ENCODE results near the gene NFKBIA.
"Not testable (repeated sequence)": the region's sequence is repeated elsewhere in the genome, so short reads cannot be mapped to it uniquely, and the experiment has no call there.

NFKBIA gene, protein sequence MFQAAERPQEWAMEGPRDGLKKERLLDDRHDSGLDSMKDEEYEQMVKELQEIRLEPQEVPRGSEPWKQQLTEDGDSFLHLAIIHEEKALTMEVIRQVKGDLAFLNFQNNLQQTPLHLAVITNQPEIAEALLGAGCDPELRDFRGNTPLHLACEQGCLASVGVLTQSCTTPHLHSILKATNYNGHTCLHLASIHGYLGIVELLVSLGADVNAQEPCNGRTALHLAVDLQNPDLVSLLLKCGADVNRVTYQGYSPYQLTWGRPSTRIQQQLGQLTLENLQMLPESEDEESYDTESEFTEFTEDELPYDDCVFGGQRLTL

DNA sequence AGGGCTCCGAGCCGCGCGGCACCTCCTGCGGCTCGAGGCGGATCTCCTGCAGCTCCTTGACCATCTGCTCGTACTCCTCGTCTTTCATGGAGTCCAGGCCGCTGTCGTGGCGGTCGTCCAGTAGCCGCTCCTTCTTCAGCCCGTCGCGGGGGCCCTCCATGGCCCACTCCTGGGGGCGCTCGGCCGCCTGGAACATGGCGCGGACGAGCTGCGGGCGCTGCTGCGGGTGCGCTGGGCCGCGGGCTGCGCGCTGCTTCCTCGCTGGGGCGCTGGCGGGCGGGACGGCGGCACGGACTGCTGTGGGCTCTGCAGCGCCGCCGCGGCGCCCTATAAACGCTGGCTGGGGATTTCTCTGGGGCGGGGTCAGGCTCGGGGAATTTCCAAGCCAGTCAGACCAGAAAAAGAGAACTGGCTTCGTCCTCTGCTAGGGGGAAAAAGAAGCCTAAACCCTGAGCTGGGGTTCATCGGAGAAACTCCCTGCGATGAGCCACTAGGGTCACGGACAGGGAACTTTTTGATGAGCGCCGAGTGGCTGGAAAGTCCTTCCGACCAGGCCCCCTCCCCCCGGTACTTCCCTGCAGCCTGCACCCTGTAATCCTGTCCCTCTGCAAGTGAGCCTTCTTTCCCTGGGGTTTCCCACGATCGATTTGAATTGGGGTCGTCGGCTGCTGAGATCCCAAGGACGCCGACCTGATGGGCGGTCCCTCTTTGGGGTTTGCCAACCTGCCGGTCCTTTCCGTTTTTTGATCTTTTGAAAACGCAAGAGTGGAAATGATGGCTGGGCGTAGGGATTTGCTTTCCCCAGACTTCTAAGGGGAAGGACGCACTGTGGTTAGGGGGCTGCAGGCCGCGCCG lies at the start of gene NFKBIA:
TSS of gene NFKBIA (minus strand) at position 301 of the 855 bp plus-strand sequence. CDS start at position 196, 105 bp downstream.
- H3K4me3 ChIP-seq (ENCODE audit: low read depth, low read length), result peak within 1 kb of the TSS; percentile 90
- peak; percentile 93 for DNase-seq (ENCODE audit: low read depth)
- peak; percentile 29 for TF ChIP-seq CTCF (conservative IDR thresholded peaks at IDR 0.05; ENCODE audit: low read depth, low read length)

GRCh38 chr14:35446450-35446849 lies 41.9 kb upstream of the NFKBIA start:
- no peak for DNase-seq (ENCODE audit: low read depth)
- no peak overlapping the region for H3K4me3 ChIP-seq (ENCODE audit: low read depth, low read length)
- TF ChIP-seq CTCF (conservative IDR thresholded peaks at IDR 0.05; ENCODE audit: low read depth, low read length), result no peak

- DNase-seq (ENCODE audit: low read depth), result no peak
- no peak for TF ChIP-seq CTCF (conservative IDR thresholded peaks at IDR 0.05; ENCODE audit: low read depth, low read length)
- H3K4me3 ChIP-seq (ENCODE audit: low read depth, low read length), result no peak overlapping the region
Observed at GRCh38 chr14:35444104-35444503, 39.6 kb upstream of the NFKBIA start.

- TF ChIP-seq CTCF (conservative IDR thresholded peaks at IDR 0.05; ENCODE audit: low read depth, low read length), result no peak
- H3K4me3 ChIP-seq (ENCODE audit: low read depth, low read length), result no peak overlapping the region
- no peak for DNase-seq (ENCODE audit: low read depth)
Observed at GRCh38 chr14:35441160-35441559, 36.6 kb upstream of the NFKBIA start.

DNA sequence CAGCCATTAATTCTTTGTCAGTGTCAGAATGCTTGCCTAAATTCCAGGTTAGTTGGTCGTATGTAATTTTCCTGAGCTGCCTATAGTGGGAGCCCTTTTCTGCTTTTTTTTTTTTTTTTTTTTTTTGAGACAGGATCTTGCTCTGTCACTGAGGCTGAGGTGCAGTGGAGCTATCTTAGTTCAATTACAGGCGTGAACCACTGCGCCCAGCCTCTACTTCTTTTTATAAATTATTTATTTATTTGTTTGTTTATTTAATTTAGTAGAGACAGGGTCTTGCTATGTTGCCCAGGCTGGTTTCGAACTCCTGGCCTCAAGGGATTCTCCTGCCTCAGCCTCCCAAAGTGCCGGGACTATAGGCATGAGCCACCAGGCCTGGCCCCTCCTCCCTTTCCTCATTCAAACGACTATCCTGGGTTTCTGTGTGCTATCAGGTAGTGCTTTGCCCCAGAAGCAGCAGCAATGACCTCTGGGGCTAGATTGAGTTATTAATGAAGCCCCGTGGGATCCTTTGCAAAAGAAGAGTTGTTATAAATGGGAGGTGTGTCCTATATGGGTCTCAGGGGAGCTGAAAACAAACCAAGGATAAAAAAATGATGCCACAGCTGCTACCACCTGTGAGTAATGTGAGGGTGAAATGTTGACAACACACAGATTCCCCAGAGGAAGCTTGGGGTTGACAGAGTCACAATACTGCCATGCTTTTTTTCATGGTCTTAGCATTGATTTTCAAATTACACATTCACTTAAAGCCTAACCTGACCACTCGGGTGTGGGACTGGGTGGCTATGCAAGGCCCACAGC lies 34.6 kb upstream of the NFKBIA start:
- TF ChIP-seq CTCF (conservative IDR thresholded peaks at IDR 0.05; ENCODE audit: low read depth, low read length), result peak; percentile 65
- H3K4me3 ChIP-seq (ENCODE audit: low read depth, low read length), result no peak overlapping the region

GRCh38 chr14:35438492-35438891 lies 33.9 kb upstream of the NFKBIA start:
- DNase-seq (ENCODE audit: low read depth); H3K4me3 ChIP-seq (ENCODE audit: low read depth, low read length): not testable (repeated sequence)

More for the DNA sequence above, 34.6 kb upstream of the NFKBIA start:
- peak; percentile 34 for DNase-seq (ENCODE audit: low read depth)

- peak; percentile 20 for DNase-seq (ENCODE audit: low read depth)
Observed at GRCh38 chr14:35435177-35435576, 30.6 kb upstream of the NFKBIA start.

More at GRCh38 chr14:35435177-35435576, 30.6 kb upstream of the NFKBIA start:
- no peak overlapping the region for H3K4me3 ChIP-seq (ENCODE audit: low read depth, low read length)
- TF ChIP-seq CTCF (conservative IDR thresholded peaks at IDR 0.05; ENCODE audit: low read depth, low read length), result no peak
